HEK293 (cell line): ENCODE measurements around the gene SOX6.

Experiments used
- CTCF ChIA-PET: fragments of 350-600 bp; formaldehyde crosslinking; extraction: SDS; loops from one replicate; lab custom pipeline; 2021; ENCODE audit warnings: antibody characterized with exemption; lab: Yijun Ruan, JAX
- POLR2A ChIA-PET: fragments of 300-600 bp; formaldehyde crosslinking; extraction: SDS; loops from one replicate; lab custom pipeline; 2020; ENCODE audit warnings: antibody characterized with exemption, inconsistent platforms; lab: Yijun Ruan, JAX
- H3K27ac ChIP-seq: fragments of 200-500 bp; sonication (Bioruptor generic); 2 replicates; pipeline ENCODE4 v1.5.1; 2014; ENCODE audit warnings: low read depth, low read length, control low read depth, inconsistent platforms; ENCODE audit errors: extremely low read depth
- H3K36me3 ChIP-seq, 2 experiments: fragments of 200-500 bp in 1 of 2; sonication (Bioruptor generic) in 1 of 2; 1 replicate in 1 of 2; 2 replicates in 1 of 2; pipeline ENCODE4 v1.5.1; 2014 to 2017; ENCODE audit warnings: inconsistent platforms in 2 of 2, low read length in 2 of 2; ENCODE audit not compliant: control insufficient read depth in 2 of 2, insufficient read depth in 1 of 2
- H3K4me1 ChIP-seq: fragments of 200-500 bp; sonication (Bioruptor generic); 2 replicates; pipeline ENCODE4 v1.5.1; 2014; ENCODE audit warnings: mild to moderate bottlenecking, low read length, inconsistent platforms; ENCODE audit not compliant: control insufficient read depth, insufficient read depth
- H3K4me3 ChIP-seq: 2 replicates; pipeline ENCODE4 v1.5.1; 2011; ENCODE audit warnings: low read depth, mild to moderate bottlenecking, control low read depth, low read length, moderate library complexity
- H3K9me3 ChIP-seq: fragments of 200-500 bp; sonication (Bioruptor generic); 2 replicates; pipeline ENCODE4 v1.5.1; 2014; ENCODE audit warnings: low read depth, low read length, inconsistent platforms; ENCODE audit not compliant: control insufficient read depth, insufficient read depth
- GLI2 ChIP-seq: fragments of 450-650 bp; formaldehyde crosslinking; IDR thresholded peaks from 2 replicates; pipeline ENCODE4; 2017; ENCODE audit warnings: missing biosample characterization, missing genetic modification characterization, low read depth, borderline replicate concordance
- HIC1 ChIP-seq: fragments of 450-650 bp; formaldehyde crosslinking; IDR thresholded peaks from 2 replicates; pipeline ENCODE4 v1.5.1; 2016; ENCODE audit warnings: missing biosample characterization, missing genetic modification characterization
- REST ChIP-seq: fragments of 450-650 bp; formaldehyde crosslinking; IDR thresholded peaks from 2 replicates; pipeline ENCODE4 v1.5.1; 2016; ENCODE audit warnings: missing biosample characterization, missing genetic modification characterization
- ZNF132 ChIP-seq: fragments of 450-650 bp; formaldehyde crosslinking; IDR thresholded peaks from 2 replicates; pipeline ENCODE4 v1.5.1; 2017; ENCODE audit warnings: missing biosample characterization, missing genetic modification characterization, borderline replicate concordance
- ZNF174 ChIP-seq: fragments of 450-650 bp; formaldehyde crosslinking; IDR thresholded peaks from 2 replicates; pipeline ENCODE4 v1.5.0; 2017; ENCODE audit warnings: missing biosample characterization, mild to moderate bottlenecking, missing genetic modification characterization
- ZNF280D ChIP-seq: fragments of 450-650 bp; formaldehyde crosslinking; IDR thresholded peaks from 2 replicates; pipeline ENCODE4 v1.5.1; 2016; ENCODE audit warnings: missing biosample characterization, missing genetic modification characterization
- ZNF311 ChIP-seq: fragments of 450-650 bp; formaldehyde crosslinking; IDR thresholded peaks from 2 replicates; pipeline ENCODE4 v1.5.1; 2017; ENCODE audit warnings: missing biosample characterization, missing genetic modification characterization, borderline replicate concordance
- ZNF350 ChIP-seq: fragments of 450-650 bp; formaldehyde crosslinking; IDR thresholded peaks from 2 replicates; pipeline ENCODE4 v1.5.0; 2017; ENCODE audit warnings: missing biosample characterization, mild to moderate bottlenecking, missing genetic modification characterization
- ZNF426 ChIP-seq: fragments of 450-650 bp; formaldehyde crosslinking; IDR thresholded peaks from 2 replicates; pipeline ENCODE4 v1.5.1; 2017; ENCODE audit warnings: missing biosample characterization, missing genetic modification characterization, mild to moderate bottlenecking, inconsistent platforms, moderate library complexity
- ZNF514 ChIP-seq: fragments of 450-650 bp; formaldehyde crosslinking; IDR thresholded peaks from 2 replicates; pipeline ENCODE4 v1.5.1; 2016; ENCODE audit warnings: missing biosample characterization, missing genetic modification characterization
- ZNF544 ChIP-seq: fragments of 450-650 bp; formaldehyde crosslinking; IDR thresholded peaks from 2 replicates; pipeline ENCODE4 v1.5.0; 2017; ENCODE audit warnings: missing biosample characterization, missing genetic modification characterization
- ZNF580 ChIP-seq: fragments of 450-650 bp; formaldehyde crosslinking; IDR thresholded peaks from 2 replicates; pipeline ENCODE4 v1.5.1; 2016; ENCODE audit warnings: missing biosample characterization, missing genetic modification characterization
- ZNF707 ChIP-seq: fragments of 450-650 bp; formaldehyde crosslinking; IDR thresholded peaks from 2 replicates; pipeline ENCODE4 v1.5.1; 2016; ENCODE audit warnings: missing biosample characterization, missing genetic modification characterization
- ZXDB ChIP-seq: fragments of 450-650 bp; formaldehyde crosslinking; IDR thresholded peaks from 2 replicates; pipeline ENCODE4 v1.5.1; 2016; ENCODE audit warnings: missing biosample characterization, missing genetic modification characterization
- TF ChIP-seq, protein P1 (sequence below): fragments of 450-650 bp; formaldehyde crosslinking; conservative IDR thresholded peaks from 2 replicates; pipeline ENCODE4 v1.5.1; 2016; ENCODE audit warnings: low read depth, missing biosample characterization, missing genetic modification characterization

Gene SOX6

GRCh38 chr11:16291729-16292128, 64.6 kb downstream of the SOX6 start (continued):
- TF ChIP-seq, protein P1, sequence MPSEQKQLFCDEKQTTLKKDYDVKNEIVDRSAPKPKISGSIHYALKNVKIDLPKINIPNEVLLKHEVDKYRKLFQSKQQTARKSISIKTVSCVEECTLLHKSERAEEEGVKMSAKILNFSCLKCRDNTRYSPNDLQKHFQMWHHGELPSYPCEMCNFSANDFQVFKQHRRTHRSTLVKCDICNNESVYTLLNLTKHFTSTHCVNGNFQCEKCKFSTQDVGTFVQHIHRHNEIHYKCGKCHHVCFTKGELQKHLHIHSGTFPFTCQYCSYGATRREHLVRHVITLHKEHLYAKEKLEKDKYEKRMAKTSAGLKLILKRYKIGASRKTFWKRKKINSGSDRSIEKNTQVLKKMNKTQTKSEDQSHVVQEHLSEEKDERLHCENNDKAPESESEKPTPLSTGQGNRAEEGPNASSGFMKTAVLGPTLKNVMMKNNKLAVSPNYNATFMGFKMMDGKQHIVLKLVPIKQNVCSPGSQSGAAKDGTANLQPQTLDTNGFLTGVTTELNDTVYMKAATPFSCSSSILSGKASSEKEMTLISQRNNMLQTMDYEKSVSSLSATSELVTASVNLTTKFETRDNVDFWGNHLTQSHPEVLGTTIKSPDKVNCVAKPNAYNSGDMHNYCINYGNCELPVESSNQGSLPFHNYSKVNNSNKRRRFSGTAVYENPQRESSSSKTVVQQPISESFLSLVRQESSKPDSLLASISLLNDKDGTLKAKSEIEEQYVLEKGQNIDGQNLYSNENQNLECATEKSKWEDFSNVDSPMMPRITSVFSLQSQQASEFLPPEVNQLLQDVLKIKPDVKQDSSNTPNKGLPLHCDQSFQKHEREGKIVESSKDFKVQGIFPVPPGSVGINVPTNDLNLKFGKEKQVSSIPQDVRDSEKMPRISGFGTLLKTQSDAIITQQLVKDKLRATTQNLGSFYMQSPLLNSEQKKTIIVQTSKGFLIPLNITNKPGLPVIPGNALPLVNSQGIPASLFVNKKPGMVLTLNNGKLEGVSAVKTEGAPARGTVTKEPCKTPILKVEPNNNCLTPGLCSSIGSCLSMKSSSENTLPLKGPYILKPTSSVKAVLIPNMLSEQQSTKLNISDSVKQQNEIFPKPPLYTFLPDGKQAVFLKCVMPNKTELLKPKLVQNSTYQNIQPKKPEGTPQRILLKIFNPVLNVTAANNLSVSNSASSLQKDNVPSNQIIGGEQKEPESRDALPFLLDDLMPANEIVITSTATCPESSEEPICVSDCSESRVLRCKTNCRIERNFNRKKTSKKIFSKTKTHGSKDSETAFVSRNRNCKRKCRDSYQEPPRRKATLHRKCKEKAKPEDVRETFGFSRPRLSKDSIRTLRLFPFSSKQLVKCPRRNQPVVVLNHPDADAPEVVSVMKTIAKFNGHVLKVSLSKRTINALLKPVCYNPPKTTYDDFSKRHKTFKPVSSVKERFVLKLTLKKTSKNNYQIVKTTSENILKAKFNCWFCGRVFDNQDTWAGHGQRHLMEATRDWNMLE (tag by site-specific recombination), result no peak
- no peak for TF ChIP-seq ZNF544 (tag by site-specific recombination)
- TF ChIP-seq ZXDB (tag by site-specific recombination), result no peak

- Histone ChIP-seq H3K27ac (no peak overlapping the region), H3K4me1 (no peaks in the 10 kb centered on the region), H3K36me3 (no peaks in the 10 kb centered on the region), H3K4me3 (no peak overlapping the region), H3K9me3 (no peaks in the 10 kb centered on the region)
- ChIA-PET CTCF (no interaction called here), POLR2A (no interaction called here)
- TF ChIP-seq ZNF280D (tag by site-specific recombination), result no peak
- no peak for TF ChIP-seq ZNF311 (tag by site-specific recombination)
- TF ChIP-seq GLI2 (tag by site-specific recombination), result no peak
- no peak for TF ChIP-seq ZNF132
- no peak for TF ChIP-seq ZNF707
- TF ChIP-seq ZNF426 (tag by site-specific recombination), result no peak
- no peak for TF ChIP-seq ZNF580 (tag by site-specific recombination)
- no peak for TF ChIP-seq HIC1 (tag by site-specific recombination)
- TF ChIP-seq ZNF350 (tag by site-specific recombination), result no peak
- TF ChIP-seq ZNF514 (tag by site-specific recombination), result no peak
- TF ChIP-seq REST (tag by site-specific recombination), result no peak
- TF ChIP-seq ZNF174, result no peak
Measured at GRCh38 chr11:16289541-16289940, 66.8 kb downstream of the SOX6 start.
